Measurements from ENCODE around the gene OR4Q2.
"Not testable (repeated sequence)": the region's sequence is repeated elsewhere in the genome, so short reads cannot be mapped to it uniquely, and the experiment has no call there.

OR4Q2 gene

DNA sequence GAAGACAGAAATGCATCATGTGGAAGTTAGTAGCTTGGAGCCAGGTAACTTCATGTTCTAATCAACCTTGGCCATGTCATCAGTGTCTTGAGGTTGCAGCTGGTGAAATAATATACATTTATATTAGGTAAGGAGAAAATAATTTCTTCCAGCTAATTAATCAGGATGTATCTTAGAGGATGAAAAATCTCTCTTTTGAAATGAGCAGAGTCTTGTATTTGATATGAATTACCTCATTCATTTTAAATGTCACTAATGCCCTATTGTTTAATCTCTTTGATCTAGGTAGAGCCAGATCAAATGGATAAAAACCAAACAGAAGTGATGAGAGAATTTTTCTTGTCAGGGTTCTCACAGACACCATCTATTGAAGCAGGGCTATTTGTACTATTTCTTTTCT, at the start of gene OR4Q2:
OR4Q2 (plus strand) TSS at position 301 of the 400 bp plus-strand sequence.
- no peak for DNase-seq
- in situ Hi-C loops (cut with MboI; ENCODE audit: low pct_unique_long_range_greater_than_20kb, low sequenced_read_pairs) = no loop called here

DNA sequence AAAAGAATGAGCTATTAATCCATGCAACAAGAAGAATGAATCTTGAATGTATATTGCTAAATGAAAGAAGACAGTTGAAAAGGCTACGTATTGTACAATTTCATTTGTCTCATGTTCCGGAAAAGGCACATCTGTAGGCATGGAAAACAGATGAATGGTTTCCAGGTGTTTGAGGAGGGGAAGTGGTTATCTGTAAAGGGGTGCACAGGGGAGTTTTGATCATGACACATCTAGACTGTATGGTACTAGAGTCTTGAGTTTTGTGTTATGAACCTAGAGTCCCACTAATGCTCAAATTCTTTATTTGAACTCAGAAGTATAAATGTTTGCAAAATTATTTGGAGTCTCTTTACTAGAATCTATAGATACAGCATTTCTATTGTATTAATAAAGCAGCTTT, 32.2 kb upstream of the OR4Q2 start:
- not testable (repeated sequence) for DNase-seq

DNA sequence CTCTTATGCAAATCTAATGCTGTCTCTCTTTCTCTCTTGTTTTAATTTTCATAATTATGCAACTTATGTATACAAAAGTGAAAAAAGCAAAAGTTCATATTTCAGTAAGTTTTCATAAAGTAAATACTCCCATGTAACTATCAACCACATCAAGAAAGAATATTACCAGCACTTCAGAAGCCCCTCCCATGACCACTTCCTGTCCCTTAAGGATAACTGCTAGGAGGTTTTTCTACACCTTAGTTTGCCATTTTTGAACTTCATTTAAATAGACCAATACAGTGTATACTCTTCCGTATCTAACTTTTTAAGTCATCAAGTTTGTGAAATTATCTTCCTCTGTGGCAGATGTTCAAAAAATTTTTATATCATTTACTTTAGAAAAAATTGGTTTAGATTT, 27.1 kb upstream of the OR4Q2 start:
- no peak for DNase-seq
- in situ Hi-C loops (cut with MboI; ENCODE audit: low pct_unique_long_range_greater_than_20kb, low sequenced_read_pairs) = no loop called here

More for the DNA sequence above, 32.2 kb upstream of the OR4Q2 start:
- in situ Hi-C loops (cut with MboI; ENCODE audit: low pct_unique_long_range_greater_than_20kb, low sequenced_read_pairs) = not testable (repeated sequence)

DNA sequence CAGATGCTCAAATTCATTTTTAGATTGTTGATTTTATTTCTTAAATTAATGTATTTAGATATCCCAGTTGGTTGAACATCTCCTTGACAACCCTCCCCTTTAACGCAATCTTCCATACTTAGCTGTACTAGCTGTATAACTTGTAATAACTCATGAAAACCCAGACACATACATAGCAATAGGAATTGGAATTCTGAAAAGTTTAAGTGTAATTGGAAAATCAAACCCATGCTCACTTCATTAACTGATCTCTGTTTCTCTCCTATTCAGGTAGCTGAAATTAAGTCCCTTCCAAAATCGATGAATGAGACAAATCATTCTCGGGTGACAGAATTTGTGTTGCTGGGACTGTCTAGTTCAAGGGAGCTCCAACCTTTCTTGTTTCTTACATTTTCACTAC, 26.7 kb upstream of the OR4Q2 start, which contains the start of gene OR4K15:
OR4K15 (plus strand) TSS at position 301 of the 400 bp plus-strand sequence; CDS start at position 301, 0 bp downstream.
- in situ Hi-C loops (cut with MboI; ENCODE audit: low pct_unique_long_range_greater_than_20kb, low sequenced_read_pairs) = no loop called here
- no peak for DNase-seq

DNA sequence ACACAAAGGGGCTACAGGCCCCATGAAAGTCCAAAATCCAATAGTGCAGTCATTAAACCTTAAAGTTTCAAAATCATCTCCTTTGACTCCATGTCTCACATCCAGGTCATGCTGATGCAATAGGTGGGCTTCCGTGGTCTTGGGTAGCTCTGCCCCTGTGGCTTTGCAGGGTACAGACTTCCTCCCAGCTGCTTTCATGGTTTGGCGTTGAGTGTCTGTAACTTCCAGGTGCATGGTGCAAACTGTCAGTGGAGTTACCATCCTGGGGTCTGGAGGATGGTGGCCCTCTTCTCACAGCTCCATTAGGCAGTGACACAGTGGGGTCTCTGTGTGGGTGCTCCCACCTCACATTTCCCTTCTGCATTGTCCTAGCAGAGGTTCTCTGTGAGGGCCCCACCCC, 8.5 kb upstream of the OR4Q2 start:
- in situ Hi-C loops (cut with MboI; ENCODE audit: low pct_unique_long_range_greater_than_20kb, low sequenced_read_pairs) = no loop called here
- no peak for DNase-seq

DNA sequence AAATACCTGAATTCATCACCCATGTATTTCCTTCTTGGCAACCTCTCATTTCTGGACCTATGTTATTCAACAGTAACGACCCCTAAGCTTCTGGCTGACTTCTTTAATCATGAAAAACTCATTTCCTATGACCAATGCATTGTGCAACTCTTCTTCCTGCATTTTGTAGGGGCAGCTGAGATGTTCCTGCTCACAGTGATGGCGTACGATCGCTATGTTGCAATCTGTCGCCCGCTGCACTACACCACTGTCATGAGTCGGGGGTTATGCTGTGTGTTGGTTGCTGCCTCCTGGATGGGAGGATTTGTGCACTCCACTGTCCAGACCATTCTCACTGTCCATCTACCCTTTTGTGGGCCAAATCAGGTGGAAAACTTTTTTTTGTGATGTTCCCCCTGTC, 356 bp downstream of the OR4Q2 start:
- in situ Hi-C loops (cut with MboI; ENCODE audit: low pct_unique_long_range_greater_than_20kb, low sequenced_read_pairs) = no loop called here
- no peak for DNase-seq

DNA sequence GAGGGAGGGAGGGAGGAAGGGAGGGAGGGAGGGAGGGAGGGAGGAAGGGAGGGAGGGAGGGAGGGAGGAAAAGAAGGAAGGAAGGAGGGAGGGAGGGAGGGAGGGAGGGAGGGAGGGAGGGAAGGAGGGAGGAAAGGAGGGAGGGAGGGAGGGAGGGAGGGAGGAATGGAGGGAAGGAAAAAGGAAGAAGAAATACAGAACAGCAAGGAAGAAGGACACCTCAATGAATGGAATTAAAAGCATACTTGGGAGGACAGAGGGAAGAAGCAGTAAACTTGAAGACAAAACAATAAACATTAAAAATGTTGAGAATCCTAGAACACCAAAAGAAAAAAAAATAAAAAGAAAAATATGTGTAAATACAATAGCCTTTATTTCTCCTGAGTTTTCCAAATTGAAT, 6.2 kb downstream of the OR4Q2 start:
- in situ Hi-C loops (cut with MboI; ENCODE audit: low pct_unique_long_range_greater_than_20kb, low sequenced_read_pairs) = no loop called here
- DNase-seq = no peak

DNA sequence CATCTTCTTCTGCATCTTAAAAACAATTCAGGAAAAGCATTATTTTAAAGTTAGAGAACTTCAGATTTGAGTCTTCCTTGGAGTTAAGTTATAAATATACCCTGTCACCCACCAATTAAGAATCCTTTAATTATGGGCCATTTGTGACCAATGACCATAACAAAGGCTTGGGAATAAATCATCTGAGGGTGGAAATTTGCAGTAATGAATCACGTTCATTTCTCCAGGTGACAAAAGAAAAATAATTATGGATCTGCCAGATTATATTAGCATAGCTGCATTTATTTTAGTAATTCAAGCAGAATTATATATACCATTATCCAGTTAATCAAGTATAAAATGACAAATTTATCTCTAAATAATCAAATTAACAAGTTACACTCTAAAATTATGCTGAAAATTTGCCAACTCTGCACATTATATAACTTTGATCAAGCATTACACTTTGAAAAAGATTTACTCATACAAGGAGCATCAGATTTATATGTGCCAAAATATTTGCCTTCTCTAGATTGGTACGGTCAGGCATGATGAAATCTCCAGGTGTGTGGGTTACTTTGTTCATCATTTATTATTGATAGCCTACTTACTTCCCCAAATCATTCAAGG, 17.4 kb downstream of the OR4Q2 start, which contains the start of gene OR4K14:
OR4K14 (minus strand) TSS at position 51 of the 609 bp plus-strand sequence. CDS start 4,114 bp downstream, outside the sequence.
- DNase-seq = no peak
- in situ Hi-C loops (cut with MboI; ENCODE audit: low pct_unique_long_range_greater_than_20kb, low sequenced_read_pairs) = no loop called here

DNA sequence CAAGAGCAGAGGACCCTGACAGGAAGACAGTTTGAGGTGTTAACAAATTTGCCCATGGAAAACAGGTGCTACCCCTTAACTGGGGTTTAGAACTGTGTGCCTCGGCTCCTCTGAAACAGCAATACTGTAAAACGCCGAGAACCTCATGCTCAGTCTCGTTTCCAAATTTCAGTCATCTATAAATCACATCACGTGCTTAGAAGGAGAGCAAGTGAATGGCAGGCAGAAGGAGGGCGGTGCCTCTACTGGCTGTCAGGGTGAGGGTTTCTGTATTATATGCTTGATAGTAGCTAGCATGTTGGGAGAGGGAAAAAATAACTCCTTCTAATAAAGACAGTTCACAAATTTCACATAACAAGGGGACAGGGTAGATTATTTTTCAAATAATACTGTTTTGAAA, 29.1 kb downstream of the OR4Q2 start:
- in situ Hi-C loops (cut with MboI; ENCODE audit: low pct_unique_long_range_greater_than_20kb, low sequenced_read_pairs) = no loop called here
- DNase-seq = no peak

DNA sequence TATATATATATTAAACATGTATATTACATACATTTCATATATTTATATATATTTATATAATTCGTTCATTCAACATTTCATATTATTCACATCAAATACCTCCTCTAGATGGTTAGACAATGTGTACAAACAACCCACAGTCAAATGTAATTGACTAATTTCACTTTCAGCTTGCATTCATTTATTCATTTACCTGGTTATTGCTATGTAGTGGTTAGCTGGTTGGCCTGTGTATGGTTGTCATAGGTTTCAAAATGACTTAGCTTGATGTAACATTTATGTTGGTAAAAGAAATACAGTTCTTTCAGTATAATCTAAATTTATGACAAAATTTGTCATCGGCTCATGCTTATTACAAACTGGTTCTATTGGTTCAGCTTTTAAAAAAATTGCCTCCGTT, 33.5 kb downstream of the OR4Q2 start:
- in situ Hi-C loops (cut with MboI; ENCODE audit: low pct_unique_long_range_greater_than_20kb, low sequenced_read_pairs) = no loop called here
- no peak for DNase-seq

DNA sequence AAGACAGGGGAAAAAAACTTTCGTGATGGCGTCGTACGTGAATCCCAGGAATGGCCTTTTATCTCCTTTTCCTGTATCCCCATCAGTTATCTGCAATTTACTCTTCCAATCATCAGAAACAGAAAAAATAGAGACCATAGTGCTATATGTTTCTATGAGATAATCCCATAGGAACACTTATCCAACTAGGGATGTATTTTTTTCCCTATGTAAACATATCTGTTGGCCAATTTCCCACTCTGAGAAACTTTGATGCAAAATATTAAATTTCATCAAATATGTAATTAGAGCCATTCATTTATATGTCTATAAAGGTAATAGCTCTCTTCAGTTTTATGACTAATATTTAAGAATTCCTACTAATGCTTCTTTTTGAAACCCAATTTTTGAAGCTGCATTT, 34.0 kb downstream of the OR4Q2 start, which contains the start of gene OR4K13:
OR4K13 (minus strand) TSS at position 101 of the 400 bp plus-strand sequence. CDS start 1,280 bp downstream, outside the sequence.
- in situ Hi-C loops (cut with MboI; ENCODE audit: low pct_unique_long_range_greater_than_20kb, low sequenced_read_pairs) = no loop called here
- no peak for DNase-seq

DNA sequence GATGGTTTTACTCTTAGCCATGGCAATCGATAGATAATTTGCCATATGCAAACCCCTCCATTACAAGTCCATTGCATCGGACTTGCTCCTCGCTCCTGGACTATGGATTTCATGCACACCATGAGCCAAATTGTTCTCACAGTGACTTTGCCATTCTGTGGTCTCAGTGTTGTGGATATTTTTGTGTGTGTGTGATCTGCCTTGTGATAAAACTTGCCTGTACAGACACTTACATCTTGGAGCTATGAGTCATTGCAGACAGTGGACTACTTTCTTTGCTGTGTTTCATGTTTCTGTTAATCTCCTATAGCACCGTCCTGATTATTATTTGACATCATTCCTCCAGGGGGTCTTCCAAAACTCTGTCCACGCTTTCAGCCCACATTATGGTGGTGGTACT, 42.3 kb downstream of the OR4Q2 start:
- in situ Hi-C loops (cut with MboI; ENCODE audit: low pct_unique_long_range_greater_than_20kb, low sequenced_read_pairs) = no loop called here
- DNase-seq = no peak

- in situ Hi-C loops (cut with MboI; ENCODE audit: low pct_unique_long_range_greater_than_20kb, low sequenced_read_pairs) = no loop called here
- no peak for DNase-seq
These were observed 46.2 kb downstream of the OR4Q2 start for GRCh38 chr14:20048202-20048601.

Measured in KBM-7 (cell line).